GM21360 (cell line): ENCODE results near the gene CDIP1.

ENCODE experiments used
- ATAC-seq: cut with Tn5 transposase; IDR thresholded peaks from one replicate; pipeline ENCODE4 v1.9.1; 2021; ENCODE audit warnings: mild to moderate bottlenecking, moderate library complexity; ENCODE audit not compliant: unreplicated experiment

Gene CDIP1

GRCh38 chr16:4515611-4516233, 22.9 kb downstream of the CDIP1 start:
- no peak for ATAC-seq

GRCh38 chr16:4514606-4515005, 24.0 kb downstream of the CDIP1 start:
- ATAC-seq = no peak

- no peak for ATAC-seq
Observed at GRCh38 chr16:4513881-4514280, 24.7 kb downstream of the CDIP1 start.

GRCh38 chr16:4513086-4513860, 25.3 kb downstream of the CDIP1 start:
- ATAC-seq = no peak

- no peak for ATAC-seq
Observed at GRCh38 chr16:4512473-4512872, 26.1 kb downstream of the CDIP1 start.

- no peak for ATAC-seq
Observed at GRCh38 chr16:4511441-4512082, 27.0 kb downstream of the CDIP1 start.

GRCh38 chr16:4510747-4511426, 27.7 kb downstream of the CDIP1 start:
- no peak for ATAC-seq

GRCh38 chr16:4510131-4510530, 28.4 kb downstream of the CDIP1 start:
- ATAC-seq = no peak

- ATAC-seq = no peak
Observed at GRCh38 chr16:4509420-4509819, 29.2 kb downstream of the CDIP1 start.

GRCh38 chr16:4508806-4509205, 29.8 kb downstream of the CDIP1 start:
- ATAC-seq = no peak

- no peak for ATAC-seq
Observed at GRCh38 chr16:4507588-4508345, 30.8 kb downstream of the CDIP1 start.

GRCh38 chr16:4506450-4506849, 32.1 kb downstream of the CDIP1 start:
- ATAC-seq = no peak

- peak; percentile 63 for ATAC-seq
Observed at GRCh38 chr16:4505356-4506147, 33.0 kb downstream of the CDIP1 start.

GRCh38 chr16:4501071-4501478, 37.5 kb downstream of the CDIP1 start:
- no peak for ATAC-seq

- no peak for ATAC-seq
Observed at GRCh38 chr16:4500272-4500671, 38.3 kb downstream of the CDIP1 start.

- ATAC-seq = no peak
Observed at GRCh38 chr16:4499196-4499555, 39.4 kb downstream of the CDIP1 start.

GRCh38 chr16:4498546-4499195, 39.9 kb downstream of the CDIP1 start:
- ATAC-seq = no peak

- ATAC-seq = no peak
Observed at GRCh38 chr16:4496305-4496704, 42.3 kb downstream of the CDIP1 start.

- no peak for ATAC-seq
Observed at GRCh38 chr16:4495766-4496165, 42.8 kb downstream of the CDIP1 start.
